Activated T-helper 1 cell treated with anti-CD3 and anti-CD28 coated beads, Interleukin-12 subunit alpha, Interleukin-12 subunit beta, Interleukin-2, Interleukin-4 antibody, amounts not matched to agents 30 ng/mL and 10 ng/mL and 1 ng/mL, durations not matched to agents 14 hours and 24 hours and 36 hours (primary cell): ENCODE measurements around the gene HLA-DMB. TPM values are rescaled to one million over a fixed set of nuclear protein-coding genes. Genes with fewer than 3 reads are reported as not detected.

Experiments
- DNase-seq: peaks from one replicate; pipeline ENCODE4 v3.0.0; 2021; ENCODE audit warnings: low spot score
- H3K27ac Mint-ChIP-seq: one replicate; pipeline ENCODE4 v1.8.0; 2021; ENCODE audit warnings: mild to moderate bottlenecking, mixed read lengths
- H3K27me3 Mint-ChIP-seq: one replicate; pipeline ENCODE4 v1.8.0; 2022; ENCODE audit warnings: mild to moderate bottlenecking, moderate library complexity, mixed read lengths; ENCODE audit not compliant: insufficient read depth
- H3K36me3 Mint-ChIP-seq: one replicate; pipeline ENCODE4 v1.8.0; 2021; ENCODE audit warnings: low read depth, mixed read lengths
- H3K4me1 Mint-ChIP-seq: one replicate; pipeline ENCODE4 v1.8.0; 2021; ENCODE audit warnings: low read depth, mixed read lengths
- H3K4me3 Mint-ChIP-seq: one replicate; pipeline ENCODE4 v1.8.0; 2021; ENCODE audit warnings: mild to moderate bottlenecking, moderate library complexity, mixed read lengths
- H3K9me3 Mint-ChIP-seq: one replicate; pipeline ENCODE4 v1.8.0; 2021; ENCODE audit warnings: mixed read lengths
- intact Hi-C: fragments of 100-400 bp; cut with micrococcal nuclease; formaldehyde crosslinking; loops from one replicate; pipeline ENCODE4 v1.15.1; 2024
- total RNA-seq: library from RNA; stranded (reverse); gene quantifications from 2 replicates; pipeline ENCODE4 v1.2.3, GENCODE V29; 2022

HLA-DMB gene
- 2.7 and 2.8 TPM in 2 replicates for total RNA-seq

DNA sequence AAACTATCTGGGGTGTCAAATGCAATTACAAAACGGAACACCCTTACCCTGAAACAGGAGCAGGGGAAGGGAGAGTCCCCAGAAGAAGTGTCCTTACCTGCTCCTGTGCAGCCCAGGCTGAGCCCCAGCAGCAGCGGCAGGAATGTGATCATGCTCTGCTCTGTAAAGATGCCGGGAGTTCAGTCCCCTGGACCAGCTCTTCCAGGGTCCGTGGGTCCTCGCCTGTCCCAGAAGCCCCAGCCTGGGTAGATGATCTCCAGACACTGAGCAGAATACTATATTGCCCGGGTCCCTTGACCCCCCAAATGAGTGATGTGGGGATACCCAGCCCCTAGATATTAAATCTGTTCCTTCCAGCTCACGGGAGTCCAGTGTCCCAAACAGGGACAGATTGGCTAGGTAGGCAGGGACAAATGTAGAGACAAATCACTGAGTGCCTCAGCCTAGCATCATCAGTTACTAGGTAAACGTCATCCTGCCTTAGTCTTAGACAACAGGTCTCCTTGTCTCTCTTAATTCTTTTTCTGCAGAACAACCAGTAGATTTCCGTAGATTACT lies at the start of gene HLA-DMB:
HLA-DMB (minus strand) TSS at position 373 of the 558 bp plus-strand sequence; CDS start at position 152, 221 bp downstream.
- peak within 1 kb of the TSS; percentile 80 for H3K4me3 Mint-ChIP-seq
- peaks cover 5% of the 10 kb centered on the region for H3K9me3 Mint-ChIP-seq
- H3K36me3 Mint-ChIP-seq: peaks cover 4% of the 10 kb centered on the region
- H3K27ac Mint-ChIP-seq: peak within 1 kb of the TSS; percentile 91
- H3K27me3 Mint-ChIP-seq: peaks cover 4% of the 10 kb centered on the region
- H3K4me1 Mint-ChIP-seq: peaks cover 59% of the 10 kb centered on the region
- DNase-seq: peak; percentile 52
- intact Hi-C loops: loop anchor here (1.0 kb wide), 5 partner anchors 7 to 46 kb away; partner anchors contain the start of gene HLA-DMA

DNA sequence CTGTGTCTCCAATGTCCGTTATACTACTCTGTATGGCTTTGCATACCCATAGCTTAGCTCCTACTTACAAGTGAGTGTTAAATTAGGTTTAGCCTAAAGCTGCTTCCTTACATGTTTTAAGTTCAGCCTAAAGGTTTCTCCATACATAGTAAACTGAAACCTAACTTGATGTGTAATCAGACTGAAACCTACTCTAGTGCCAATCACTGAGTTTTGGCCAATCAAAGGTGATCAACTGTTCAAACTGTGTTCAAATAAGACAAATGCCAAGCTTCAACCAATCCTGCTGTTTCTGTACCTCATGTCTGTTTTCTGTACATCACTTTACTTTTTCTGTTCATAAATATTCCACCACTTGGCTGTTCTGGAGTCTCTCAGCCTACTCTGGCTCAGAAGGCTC lies 48.5 kb upstream of the HLA-DMB start:
- Mint-ChIP-seq H3K4me3 (no peak overlapping the region), H3K27me3 (peaks cover 18% of the 10 kb centered on the region), H3K9me3 (no peaks in the 10 kb centered on the region), H3K27ac (no peak overlapping the region), H3K4me1 (peaks cover 10% of the 10 kb centered on the region), H3K36me3 (no peaks in the 10 kb centered on the region)
- intact Hi-C loops: no loop called here
- DNase-seq: no peak

DNA sequence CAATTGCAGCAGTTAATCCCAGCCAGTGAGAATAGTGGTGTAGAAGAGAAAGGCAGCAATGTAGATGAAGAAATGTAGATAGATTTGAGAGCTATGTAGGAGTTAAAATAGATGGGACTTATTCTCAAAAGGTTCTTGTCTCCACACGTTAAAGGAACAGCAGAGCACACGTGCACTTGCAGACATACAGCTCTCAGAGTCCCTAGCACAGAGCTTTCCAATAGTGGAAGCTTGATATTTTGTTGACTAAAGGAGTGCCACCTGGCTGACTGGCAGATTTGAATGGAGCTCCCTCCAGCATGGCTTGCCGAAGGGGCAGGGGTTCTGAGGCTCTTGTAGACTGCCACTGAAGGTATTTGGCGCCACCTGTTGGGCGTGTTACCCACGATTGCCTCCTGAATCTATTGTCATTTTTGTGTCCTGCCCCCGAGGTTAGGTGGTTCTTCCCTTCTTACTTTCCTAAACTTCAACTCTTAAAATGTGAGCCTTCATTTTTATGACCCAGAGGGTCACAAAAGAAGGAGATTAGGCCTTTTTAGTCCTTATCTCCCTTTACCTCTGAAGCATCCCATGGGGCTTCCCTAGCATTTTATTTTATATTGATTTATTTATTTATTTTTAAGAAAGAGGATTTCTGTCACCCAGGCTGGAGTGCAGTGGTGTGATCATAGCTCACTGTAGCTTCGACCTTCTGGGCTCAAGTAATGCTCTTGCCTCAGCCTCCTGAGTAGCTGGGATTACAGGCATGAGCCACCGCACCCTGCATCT lies 44.0 kb upstream of the HLA-DMB start:
- peak overlapping the region; percentile 73 for H3K27ac Mint-ChIP-seq
- intact Hi-C loops: loop anchor here (1.0 to 2.0 kb wide), 4 partner anchors 32 to 100 kb away; partner anchors contain the start of gene HLA-DMA

DNA sequence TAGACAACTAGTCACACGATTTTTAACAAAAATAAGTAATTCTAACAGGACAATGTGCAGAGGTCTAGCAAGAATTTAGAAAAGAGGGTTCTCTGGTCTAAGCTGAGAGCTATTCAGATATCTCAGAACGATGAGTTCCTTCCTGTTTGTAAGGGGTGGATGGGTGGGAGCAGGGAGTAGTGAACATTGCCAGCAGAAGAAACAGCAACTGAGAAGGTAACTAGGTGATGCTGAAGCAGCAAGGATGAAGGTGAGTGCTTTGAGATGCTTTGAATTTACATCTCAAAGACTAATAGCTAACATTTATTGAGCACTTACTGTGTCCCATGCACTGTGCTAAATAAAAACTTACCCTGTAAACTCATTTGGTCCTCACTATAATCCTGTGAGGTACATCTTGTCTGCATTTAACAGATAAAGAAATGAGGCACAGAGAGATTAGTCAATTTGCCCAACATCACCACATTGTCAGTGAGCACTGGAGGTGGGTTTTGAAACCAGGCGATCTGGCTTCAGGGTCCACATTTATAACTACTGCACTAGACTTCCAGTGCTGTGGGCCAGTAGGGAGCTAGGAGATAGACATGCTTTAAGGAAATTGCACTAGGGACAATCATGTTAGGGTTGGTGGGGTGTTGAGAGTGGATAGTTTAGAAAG lies 43.3 kb upstream of the HLA-DMB start:
- Mint-ChIP-seq H3K27ac (peak overlapping the region; percentile 73), H3K4me1 (peaks cover 43% of the 10 kb centered on the region), H3K9me3 (no peaks in the 10 kb centered on the region), H3K4me3 (no peak overlapping the region), H3K27me3 (no peaks in the 10 kb centered on the region), H3K36me3 (peaks cover 30% of the 10 kb centered on the region)
- DNase-seq: no peak
- intact Hi-C loops: loop anchor here (1.0 to 2.0 kb wide), 5 partner anchors 10 to 99 kb away; partner anchors contain the start of gene HLA-DMA

More for the DNA sequence above, 44.0 kb upstream of the HLA-DMB start:
- H3K27me3 Mint-ChIP-seq: no peaks in the 10 kb centered on the region
- H3K4me3 Mint-ChIP-seq: no peak overlapping the region
- no peaks in the 10 kb centered on the region for H3K9me3 Mint-ChIP-seq
- peak; percentile 78 for DNase-seq
- H3K4me1 Mint-ChIP-seq: peaks cover 37% of the 10 kb centered on the region
- H3K36me3 Mint-ChIP-seq: peaks cover 23% of the 10 kb centered on the region

DNA sequence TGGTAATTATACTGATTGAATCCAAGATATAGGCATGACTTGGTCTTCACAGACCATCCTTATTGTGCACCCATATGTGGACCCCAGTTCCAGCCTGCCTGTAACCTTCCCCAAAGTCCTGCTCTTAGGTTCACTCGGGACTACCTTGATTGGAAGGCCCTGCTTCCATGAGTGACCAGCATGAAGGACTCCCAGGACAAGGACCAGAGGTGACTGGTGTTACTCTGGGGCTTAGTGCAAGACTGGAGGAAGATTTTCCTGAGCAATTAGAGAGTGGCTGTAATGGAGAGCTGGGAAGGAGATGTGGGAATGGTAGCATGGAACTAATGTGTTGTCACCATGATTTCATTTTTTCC lies 42.6 kb upstream of the HLA-DMB start:
- Mint-ChIP-seq H3K4me1 (peaks cover 49% of the 10 kb centered on the region), H3K27ac (peak overlapping the region; percentile 21), H3K4me3 (no peak overlapping the region), H3K27me3 (no peaks in the 10 kb centered on the region), H3K36me3 (peaks cover 36% of the 10 kb centered on the region), H3K9me3 (no peaks in the 10 kb centered on the region)
- intact Hi-C loops: loop anchor here (1.0 kb wide), 1 partner anchor 9 kb away; no protein-coding TSS in a partner anchor
- DNase-seq: no peak

DNA sequence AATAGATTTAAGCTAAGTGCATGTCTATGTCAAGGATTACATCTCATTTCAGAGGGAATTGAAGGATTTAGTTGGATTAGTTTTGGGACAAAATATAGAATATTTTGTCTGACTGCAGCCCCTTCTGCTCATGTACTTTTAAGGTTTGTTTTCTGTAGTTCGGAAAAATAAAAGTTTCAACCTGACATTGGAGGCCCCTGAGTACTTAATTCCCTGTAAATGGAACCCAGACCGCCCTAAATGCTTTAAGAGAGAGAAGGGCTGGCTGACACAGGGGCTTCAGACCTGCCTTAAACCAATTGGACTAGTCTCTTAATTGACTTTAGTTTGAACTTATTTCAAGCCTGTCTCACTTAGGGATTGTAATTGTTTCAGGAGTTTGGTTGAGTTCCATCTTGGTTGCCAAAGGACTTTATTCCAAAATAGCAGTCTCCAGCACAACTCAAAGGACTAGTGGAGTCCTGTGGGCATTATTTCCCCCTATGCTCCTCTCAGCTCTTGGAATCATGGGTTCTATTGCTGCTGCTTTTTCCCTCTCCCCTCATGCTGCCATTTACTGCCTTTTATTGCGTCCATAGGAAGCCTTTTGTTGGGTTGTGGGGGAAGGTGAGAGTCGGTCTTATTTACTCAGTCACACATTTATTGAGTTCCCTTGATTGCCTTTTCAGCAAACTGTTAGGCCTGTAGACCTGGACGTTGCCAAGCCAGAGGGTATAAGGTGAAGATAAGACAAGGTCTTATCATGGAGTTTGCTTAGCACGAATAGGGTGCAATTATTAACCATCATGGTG lies 42.1 kb upstream of the HLA-DMB start:
- H3K27ac Mint-ChIP-seq: no peak overlapping the region
- H3K9me3 Mint-ChIP-seq: no peaks in the 10 kb centered on the region
- H3K27me3 Mint-ChIP-seq: no peaks in the 10 kb centered on the region
- no peak overlapping the region for H3K4me3 Mint-ChIP-seq
- peaks cover 41% of the 10 kb centered on the region for H3K36me3 Mint-ChIP-seq
- intact Hi-C loops: loop anchor here (1.0 kb wide), 1 partner anchor 9 kb away; no protein-coding TSS in a partner anchor
- H3K4me1 Mint-ChIP-seq: peaks cover 52% of the 10 kb centered on the region
- DNase-seq: no peak

DNA sequence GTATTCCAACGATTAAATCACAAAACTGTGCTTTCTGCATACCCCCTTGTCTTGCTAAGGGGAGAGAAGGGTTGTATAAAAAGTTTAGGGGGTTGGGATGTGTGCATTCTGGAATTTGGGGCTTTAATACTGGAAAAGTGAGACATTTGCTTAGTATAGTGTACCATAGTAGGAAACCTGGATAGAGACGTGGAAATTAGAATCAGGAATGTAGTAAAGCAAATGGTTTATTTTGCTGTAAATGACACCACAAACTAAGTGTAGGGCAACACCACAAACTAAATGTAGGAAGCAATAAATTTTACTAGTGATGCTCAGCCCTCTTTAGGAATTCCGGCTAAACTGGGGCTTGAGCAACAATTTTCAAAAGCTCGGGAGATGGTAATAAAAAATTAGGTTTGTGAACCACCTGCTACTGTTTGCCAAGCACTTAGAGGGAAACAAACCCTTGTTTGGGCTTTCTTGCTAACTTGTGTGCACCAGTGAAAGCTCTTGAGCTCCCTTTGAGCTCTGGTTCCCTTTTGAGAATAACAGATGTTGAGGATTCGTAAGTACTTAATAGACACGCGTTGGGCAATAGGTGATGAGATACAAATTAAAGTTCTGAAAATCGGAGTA lies 41.4 kb upstream of the HLA-DMB start:
- DNase-seq: no peak
- no peak overlapping the region for H3K27ac Mint-ChIP-seq
- intact Hi-C loops: no loop called here
- H3K27me3 Mint-ChIP-seq: no peaks in the 10 kb centered on the region
- peaks cover 48% of the 10 kb centered on the region for H3K36me3 Mint-ChIP-seq
- no peaks in the 10 kb centered on the region for H3K9me3 Mint-ChIP-seq
- peaks cover 57% of the 10 kb centered on the region for H3K4me1 Mint-ChIP-seq
- H3K4me3 Mint-ChIP-seq: no peak overlapping the region

DNA sequence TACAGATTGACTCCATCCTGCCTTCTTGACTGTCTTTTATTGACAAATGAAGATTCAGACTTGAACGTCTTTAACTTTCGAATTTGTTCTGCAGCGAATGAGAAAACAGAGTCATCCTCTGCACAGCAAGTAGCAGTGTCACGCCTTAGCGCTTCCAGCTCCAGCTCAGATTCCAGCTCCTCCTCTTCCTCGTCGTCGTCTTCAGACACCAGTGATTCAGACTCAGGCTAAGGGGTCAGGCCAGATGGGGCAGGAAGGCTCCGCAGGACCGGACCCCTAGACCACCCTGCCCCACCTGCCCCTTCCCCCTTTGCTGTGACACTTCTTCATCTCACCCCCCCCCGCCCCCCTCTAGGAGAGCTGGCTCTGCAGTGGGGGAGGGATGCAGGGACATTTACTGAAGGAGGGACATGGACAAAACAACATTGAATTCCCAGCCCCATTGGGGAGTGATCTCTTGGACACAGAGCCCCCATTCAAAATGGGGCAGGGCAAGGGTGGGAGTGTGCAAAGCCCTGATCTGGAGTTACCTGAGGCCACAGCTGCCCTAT lies 39.7 kb upstream of the HLA-DMB start:
- H3K4me3 Mint-ChIP-seq: no peak overlapping the region
- intact Hi-C loops: no loop called here
- H3K4me1 Mint-ChIP-seq: peaks cover 73% of the 10 kb centered on the region
- no peaks in the 10 kb centered on the region for H3K27me3 Mint-ChIP-seq
- H3K27ac Mint-ChIP-seq: no peak overlapping the region
- no peak for DNase-seq
- no peaks in the 10 kb centered on the region for H3K9me3 Mint-ChIP-seq
- H3K36me3 Mint-ChIP-seq: peaks cover 63% of the 10 kb centered on the region

DNA sequence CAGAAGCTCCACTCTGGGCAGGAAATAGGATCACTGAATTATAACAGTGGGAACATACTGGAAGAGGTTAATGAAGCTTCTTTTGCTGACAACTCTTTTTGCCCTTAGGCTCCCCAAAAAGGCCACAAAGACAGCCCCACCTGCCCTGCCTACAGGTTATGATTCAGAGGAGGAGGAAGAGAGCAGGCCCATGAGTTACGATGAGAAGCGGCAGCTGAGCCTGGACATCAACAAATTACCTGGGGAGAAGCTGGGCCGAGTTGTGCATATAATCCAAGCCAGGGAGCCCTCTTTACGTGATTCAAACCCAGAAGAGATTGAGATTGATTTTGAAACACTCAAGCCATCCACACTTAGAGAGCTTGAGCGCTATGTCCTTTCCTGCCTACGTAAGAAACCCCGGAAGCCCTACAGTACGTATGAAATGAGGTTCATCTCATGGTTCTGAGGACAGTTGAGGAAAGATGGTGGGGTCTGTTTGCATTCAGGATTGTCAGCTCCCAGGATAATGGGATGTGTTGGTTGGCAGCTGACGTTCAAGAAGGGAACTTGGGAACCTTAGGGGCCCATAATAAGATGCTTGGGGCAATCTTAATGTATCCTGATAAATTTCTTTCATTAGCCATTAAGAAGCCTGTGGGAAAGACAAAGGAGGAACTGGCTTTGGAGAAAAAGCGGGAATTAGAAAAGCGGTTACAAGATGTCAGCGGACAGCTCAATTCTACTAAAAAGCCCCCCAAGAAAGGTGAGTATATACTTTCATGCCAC lies 39.1 kb upstream of the HLA-DMB start:
- Mint-ChIP-seq H3K9me3 (no peaks in the 10 kb centered on the region), H3K4me3 (no peak overlapping the region), H3K36me3 (peaks cover 70% of the 10 kb centered on the region), H3K27me3 (no peaks in the 10 kb centered on the region), H3K27ac (peak overlapping the region; percentile 22), H3K4me1 (peaks cover 80% of the 10 kb centered on the region)
- no peak for DNase-seq
- intact Hi-C loops: loop anchor here (10.0 kb wide), 2 partner anchors 1075 to 1315 kb away; partner anchors contain the start of genes C6orf47, CSNK2B, GPANK1 and LY6G5B

DNA sequence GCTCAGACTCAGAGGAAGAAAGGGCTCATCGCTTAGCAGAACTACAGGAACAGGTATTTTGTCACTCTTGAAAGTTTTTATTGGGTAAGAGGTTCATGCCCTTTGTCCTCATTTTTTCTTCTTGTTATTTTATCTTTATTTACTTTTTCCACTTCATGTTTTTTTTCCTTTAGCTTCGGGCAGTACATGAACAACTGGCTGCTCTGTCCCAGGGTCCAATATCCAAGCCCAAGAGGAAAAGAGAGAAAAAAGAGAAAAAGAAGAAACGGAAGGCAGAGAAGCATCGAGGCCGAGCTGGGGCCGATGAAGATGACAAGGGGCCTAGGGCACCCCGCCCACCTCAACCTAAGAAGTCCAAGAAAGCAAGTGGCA lies 37.1 kb upstream of the HLA-DMB start:
- H3K36me3 Mint-ChIP-seq: peaks cover 89% of the 10 kb centered on the region
- peak overlapping the region; percentile 21 for H3K27ac Mint-ChIP-seq
- no peak for DNase-seq
- H3K27me3 Mint-ChIP-seq: peaks cover under 1% of the 10 kb centered on the region
- no peak overlapping the region for H3K4me3 Mint-ChIP-seq
- H3K4me1 Mint-ChIP-seq: peaks cover 69% of the 10 kb centered on the region
- no peaks in the 10 kb centered on the region for H3K9me3 Mint-ChIP-seq
- intact Hi-C loops: loop anchor here (10.0 kb wide), 2 partner anchors 1073 to 1313 kb away; partner anchors contain the start of genes C6orf47, CSNK2B, GPANK1 and LY6G5B

DNA sequence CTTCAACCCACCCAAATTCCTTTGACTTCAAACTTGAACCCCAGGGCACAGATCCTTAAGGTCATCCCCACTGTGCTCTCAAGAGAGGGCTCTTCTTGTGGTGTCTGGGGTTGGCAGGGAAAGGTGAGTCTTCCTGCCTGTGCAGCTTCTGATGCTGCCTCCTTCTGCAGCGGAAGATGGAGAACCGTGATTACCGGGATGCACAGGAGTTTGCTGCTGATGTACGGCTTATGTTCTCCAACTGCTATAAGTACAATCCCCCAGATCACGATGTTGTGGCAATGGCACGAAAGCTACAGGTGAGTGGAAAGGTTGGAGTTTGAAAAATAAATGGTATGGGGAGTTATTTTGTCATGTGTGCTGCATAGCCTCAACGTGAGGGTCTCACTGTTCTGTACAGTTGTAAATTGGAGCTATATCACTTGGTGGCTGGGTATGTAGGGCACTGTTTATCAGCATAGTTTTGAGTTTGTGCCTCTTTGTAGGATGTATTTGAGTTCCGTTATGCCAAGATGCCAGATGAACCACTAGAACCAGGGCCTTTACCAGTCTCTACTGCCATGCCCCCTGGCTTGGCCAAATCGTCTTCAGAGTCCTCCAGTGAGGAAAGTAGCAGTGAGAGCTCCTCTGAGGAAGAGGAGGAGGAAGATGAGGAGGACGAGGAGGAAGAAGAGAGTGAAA lies 36.6 kb upstream of the HLA-DMB start:
- DNase-seq: no peak
- Mint-ChIP-seq H3K4me3 (peak overlapping the region; percentile 96), H3K27ac (peak overlapping the region; percentile 21), H3K27me3 (peaks cover 2% of the 10 kb centered on the region), H3K36me3 (peaks cover 95% of the 10 kb centered on the region), H3K9me3 (no peaks in the 10 kb centered on the region), H3K4me1 (peaks cover 66% of the 10 kb centered on the region)
- intact Hi-C loops: loop anchor here (10.0 kb wide), 2 partner anchors 1073 to 1313 kb away; partner anchors contain the start of genes C6orf47, CSNK2B, GPANK1 and LY6G5B
